ENCODE measurements around the gene VPS50.
"Not testable (repeated sequence)": the region's sequence is repeated elsewhere in the genome, so short reads cannot be mapped to it uniquely, and the experiment has no call there.

Gene VPS50

DNA sequence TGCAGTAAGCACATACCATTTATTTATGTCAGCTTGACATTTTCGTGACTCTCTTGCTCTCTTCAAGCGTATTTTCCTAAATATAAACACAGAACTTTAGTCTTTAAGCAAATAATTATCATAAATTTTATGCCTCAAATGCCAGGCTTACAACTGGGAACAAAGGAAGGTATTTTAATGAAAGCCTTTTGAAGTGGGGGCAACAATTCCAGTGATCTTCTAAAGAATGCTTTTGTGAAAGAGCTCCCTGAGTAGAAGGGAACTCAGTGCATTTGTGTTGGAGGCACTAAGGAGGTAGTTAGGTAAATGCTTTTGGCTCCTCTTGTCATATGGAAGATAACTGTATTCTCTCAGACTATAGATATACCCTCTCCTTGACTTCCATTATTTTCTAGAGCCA lies 104.9 kb downstream of the VPS50 start:
- no peak for DNase-seq (ENCODE audit: low spot score)

DNA sequence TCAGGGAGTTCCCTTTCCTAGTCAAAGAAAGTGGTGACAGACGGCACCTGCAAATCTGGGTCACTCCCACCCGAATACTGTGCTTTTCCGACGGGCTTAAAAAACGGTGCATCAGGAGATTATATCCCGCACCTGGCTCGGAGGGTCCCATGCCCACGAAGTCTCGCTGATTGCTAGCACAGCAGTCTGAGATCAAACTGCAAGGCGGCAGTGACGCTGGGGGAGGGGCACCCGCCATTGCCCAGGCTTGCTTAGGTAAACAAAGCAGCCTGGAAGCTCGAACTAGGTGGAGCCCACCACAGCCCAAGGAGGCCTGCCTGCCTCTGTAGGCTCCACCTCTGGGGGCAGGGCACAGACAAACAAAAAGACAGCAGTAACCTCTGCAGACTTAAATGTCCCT lies 110.0 kb downstream of the VPS50 start:
- DNase-seq (ENCODE audit: low spot score): not testable (repeated sequence)

DNA sequence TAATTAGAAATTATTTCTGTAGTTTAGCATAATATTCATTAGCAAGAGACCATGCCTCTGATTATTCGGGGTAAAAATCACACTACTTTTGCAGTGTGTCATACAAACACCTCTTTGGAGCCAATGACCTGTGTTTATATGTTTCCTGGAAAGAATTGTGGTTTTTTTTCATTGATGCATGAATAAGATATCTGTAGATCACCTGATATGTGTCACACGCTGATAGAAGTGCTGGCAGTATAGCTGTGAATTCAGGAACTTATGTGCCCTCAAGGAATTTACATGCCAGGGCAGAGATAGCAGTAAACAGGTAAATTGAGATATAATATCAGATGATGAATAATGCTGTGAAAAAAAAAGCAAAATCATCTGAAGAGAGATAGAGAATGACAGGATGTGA lies 118.2 kb downstream of the VPS50 start:
- DNase-seq (ENCODE audit: low spot score): no peak

DNA sequence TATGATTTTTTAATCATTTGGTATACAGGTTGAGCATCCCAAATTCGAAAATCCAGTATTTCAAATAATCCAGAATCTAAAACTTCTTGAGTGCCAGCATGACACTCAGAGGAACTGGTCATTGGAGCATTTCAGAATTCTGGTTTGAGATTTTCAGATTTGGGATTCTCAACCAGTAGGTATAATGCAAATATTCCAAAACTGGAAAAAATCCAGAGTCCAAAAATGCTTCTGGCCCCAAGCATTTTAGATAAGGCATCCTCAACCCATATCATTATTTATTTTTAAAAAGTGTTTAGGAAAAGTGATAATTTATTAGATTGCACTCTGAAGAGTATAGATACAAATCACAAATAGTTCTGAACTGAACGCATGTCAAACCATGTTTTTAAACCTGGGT lies 120.7 kb downstream of the VPS50 start:
- DNase-seq (ENCODE audit: low spot score): no peak

DNA sequence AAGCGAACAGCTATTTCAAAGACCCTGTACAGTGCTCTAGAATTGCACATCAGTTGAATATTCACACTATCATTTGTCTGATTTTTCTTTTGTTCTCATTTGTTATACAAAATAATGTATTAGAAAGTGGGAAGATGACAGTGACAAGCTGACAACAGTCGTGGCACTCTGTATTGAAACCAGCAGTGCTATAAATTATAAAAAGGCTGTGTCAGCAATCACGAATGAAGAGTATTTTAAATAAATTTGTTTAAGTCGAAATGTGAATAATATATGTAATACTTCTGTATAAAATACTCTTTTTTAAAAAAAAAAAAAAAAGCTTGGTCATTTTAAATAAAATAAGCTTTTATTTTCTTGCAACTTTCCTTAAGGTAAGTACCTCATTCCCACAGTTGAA lies 122.6 kb downstream of the VPS50 start:
- DNase-seq (ENCODE audit: low spot score): no peak

DNA sequence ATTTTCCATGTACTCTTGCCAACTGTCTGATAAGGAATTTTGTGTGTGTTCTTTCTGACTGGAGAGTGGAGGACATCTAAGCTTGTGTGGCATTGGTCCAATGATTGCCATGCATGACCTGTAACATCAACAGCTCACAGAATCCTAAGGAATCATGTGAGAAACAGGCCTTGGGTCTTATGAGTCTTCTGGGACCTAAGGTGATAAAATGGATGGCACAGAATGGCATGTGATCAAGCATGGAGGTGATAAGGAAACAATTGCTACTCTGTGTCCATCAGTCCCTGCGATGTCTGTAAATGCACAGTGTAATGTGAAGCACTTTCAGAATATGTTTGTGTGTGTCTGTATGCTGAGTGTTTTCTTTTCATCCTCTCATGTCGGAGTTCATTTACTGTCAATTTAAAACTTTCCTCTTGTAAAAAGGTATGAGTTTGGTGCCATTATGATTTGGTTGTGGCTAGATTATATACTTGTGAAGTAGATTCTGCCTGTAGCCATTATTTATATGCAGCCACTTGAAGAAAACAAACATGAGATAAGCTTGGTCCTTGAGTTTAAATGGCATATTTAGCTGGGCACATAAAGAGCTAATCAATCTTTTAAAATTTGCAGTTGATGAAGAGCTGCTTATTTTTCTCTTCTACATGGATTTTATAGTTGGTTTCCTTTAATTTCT lies 127.5 kb downstream of the VPS50 start:
- DNase-seq (ENCODE audit: low spot score): no peak

DNA sequence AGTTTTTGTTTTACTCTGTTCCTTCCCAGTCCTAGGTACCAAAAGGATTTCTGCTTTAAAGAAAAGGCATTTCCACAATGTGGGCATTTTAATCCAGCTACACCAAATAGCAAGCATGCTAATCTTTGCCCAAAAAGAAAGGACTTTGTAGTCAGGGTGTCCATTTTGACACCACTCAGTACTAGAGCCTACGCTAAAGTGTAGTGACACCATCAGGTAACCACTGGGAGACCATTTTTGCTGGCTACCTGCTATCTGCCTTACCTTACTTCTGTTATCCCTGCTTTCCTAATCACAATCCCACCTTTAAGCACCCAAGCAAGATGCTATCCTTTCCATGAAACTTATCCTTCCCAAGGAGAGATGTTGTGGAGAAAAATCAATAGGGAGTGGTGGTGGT lies 129.7 kb downstream of the VPS50 start:
- no peak for DNase-seq (ENCODE audit: low spot score)

DNA sequence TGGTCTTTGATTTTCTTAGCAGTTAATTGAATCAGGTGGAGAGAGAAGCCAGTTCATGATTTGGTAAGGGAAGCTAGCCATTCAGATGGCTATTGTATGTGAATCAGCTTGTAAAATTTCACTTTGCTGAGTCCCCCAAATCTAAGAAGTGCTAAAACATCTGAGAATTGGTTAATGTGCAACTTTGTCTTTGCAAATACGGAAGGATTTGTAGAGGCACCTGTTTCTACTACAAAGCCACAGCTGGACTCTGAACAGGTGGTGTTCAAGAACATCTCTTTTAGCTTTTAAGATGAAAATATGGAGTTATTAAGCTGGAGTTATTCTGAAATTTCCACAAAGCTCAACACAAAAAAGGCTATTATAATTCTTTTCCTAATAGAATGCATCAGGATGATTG lies 132.6 kb downstream of the VPS50 start:
- no peak for DNase-seq (ENCODE audit: low spot score)

DNA sequence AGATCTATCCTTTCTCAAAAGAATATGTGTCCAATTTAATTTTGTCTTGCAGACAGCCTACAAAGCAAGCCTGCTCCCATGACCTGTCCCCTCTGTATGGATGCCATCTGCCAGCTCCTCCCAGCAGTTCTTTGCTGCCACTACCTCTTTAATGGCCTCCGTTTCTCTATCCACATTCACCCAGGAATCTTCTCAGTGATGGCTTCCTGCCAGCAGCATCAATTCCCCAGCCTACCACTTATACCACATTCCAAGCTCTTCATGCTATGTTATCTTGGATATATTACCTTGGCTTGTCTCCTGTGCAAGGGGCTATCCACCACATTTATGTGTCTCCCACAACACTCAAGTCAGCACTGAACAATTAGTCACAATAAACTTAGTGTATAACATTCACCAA lies 133.2 kb downstream of the VPS50 start:
- DNase-seq (ENCODE audit: low spot score): no peak

DNA sequence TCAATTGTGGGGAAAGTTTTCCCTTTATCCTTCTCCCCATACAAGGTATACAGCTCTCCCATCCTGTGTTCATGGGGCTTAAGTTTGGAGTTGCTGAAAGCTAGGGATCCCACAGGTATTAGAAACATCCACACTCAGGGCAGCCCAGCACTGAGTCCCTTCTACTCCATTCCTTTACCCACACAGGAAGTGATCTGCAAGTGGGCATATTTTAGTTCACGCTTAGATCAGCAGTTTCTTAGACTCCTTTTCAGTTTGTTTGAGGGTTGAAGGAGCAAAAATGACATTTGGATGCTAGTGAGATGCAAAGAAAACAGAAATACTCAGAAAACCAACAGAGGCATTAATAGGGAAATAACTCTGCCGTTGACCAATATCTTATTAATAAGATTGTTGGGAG lies 134.7 kb downstream of the VPS50 start:
- no peak for DNase-seq (ENCODE audit: low spot score)

DNA sequence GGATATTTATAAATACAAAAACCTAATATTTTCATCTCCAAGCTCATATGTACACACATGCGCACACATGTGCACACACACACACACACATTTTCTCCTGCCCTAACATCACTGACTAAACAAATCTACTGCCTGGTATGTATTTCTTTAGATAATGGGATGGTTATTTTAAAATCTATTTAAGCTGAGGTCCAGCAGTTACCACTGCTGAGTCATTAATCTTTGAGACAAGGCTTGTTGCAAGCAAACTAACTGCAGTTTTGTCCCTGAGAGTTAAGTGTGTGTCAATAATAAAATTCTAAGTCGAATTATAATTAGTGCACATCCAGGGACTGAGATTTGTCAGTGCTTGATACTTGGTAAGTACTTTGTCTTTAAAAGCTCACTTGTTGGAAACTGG lies 135.1 kb downstream of the VPS50 start:
- DNase-seq (ENCODE audit: low spot score): no peak

DNA sequence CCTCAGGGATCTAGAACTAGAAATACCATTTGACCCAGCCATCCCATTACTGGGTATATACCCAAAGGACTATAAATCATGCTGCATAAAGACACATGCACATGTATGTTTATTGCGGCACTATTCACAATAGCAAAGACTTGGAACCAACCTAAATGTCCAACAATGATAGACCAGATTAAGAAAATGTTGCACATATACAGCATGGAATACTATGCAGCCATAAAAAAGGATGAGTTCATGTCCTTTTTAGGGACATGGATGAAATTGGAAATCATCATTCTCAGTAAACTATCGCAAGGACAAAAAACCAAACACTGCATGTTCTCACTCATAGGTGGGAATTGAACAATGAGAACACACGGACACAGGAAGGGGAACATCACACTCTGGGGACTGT lies 138.8 kb downstream of the VPS50 start:
- DNase-seq (ENCODE audit: low spot score): not testable (repeated sequence)

DNA sequence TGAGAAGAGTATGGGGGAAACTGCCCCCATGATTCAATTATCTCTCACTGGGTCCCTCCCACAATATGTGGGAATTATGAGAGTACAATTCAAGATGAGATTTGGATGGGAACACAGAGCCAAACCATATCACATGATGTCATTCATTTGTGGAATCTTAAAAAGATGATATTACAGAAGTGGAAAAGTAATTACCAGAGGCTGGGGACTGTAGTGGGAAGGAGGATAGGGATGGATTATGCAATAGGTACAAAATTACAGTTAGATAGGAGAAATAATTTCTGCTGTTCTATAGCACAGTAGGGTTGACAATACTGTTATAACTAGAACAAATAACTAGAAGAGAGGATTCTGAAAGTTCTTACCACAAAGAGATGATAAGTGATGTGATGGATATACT lies 141.4 kb downstream of the VPS50 start:
- no peak for DNase-seq (ENCODE audit: low spot score)

DNA sequence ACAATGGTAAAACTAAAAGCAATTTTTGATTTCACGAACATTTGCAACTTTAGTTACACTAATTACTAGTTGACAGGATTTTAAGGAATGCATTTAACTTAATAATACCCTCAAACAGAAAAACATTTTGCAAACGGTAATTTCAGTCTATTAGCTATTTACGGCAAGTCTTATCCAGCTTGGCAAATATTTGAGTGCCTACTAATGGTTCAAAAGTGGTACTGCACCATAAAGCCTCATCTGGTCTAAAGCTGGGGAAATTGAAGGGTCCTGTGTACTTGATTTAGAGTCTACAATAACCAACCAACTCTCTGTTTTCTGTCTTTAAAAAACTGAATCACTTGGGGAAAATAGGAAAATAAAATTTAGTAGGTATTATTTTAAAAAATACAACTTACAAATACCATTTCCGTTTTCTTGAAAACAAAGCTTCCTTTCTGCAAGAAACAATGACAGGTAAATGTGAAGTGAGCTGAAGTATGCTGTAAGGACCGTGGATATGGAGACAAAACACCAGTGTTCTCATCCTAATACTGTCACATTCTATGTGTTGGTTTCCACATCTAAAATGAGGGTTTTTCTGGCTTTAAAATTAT lies 142.3 kb downstream of the VPS50 start:
- DNase-seq (ENCODE audit: low spot score): peak; percentile 11

DNA sequence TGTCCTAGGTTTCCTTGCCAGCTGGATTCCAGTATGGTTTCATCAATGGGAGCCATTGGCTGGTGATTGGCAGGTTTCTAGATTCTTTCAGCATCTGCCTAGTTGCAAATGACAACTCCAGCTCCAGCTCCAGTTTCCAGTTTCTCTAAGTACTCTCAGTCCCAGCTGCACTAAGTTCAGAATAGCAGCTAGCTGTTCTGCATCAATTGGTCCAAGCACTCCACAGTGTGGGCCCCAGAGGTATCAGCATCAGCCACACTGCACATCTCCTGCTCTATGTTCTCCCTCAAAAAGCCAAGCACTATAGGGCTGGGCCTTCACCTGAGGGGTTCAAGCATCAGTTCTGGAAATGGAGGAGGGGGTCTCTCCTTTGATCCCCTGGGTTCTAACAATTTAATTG lies 143.4 kb downstream of the VPS50 start:
- DNase-seq (ENCODE audit: low spot score): no peak

DNA sequence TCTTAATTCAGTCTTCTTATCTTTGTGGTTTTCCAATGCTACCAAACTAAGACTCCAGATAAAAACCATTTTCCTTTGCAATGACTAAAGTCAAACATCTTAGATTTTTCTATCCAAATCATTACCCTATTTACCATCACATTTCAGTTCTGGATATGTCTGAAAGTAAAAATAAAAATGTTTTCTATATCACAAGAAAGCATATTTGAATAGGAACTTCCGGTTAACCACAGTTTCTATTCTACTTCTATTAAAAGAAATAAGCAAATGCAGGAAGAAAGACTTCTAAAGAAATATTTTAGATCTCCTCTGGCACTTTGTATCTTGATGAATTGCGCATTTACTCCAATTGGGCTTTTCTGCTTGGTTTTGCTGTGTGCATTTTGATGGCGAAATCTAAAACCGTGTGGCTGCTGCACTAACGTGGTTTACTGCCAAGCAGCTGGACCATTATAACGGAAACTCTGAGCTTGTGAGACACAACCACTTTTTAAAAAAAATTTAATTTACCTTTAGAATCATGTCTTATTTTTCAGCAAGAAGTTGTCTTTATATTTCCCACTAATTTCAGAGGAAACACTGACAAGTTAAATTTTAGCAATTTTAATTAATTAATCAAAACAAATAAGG lies 146.1 kb downstream of the VPS50 start:
- DNase-seq (ENCODE audit: low spot score): no peak

DNA sequence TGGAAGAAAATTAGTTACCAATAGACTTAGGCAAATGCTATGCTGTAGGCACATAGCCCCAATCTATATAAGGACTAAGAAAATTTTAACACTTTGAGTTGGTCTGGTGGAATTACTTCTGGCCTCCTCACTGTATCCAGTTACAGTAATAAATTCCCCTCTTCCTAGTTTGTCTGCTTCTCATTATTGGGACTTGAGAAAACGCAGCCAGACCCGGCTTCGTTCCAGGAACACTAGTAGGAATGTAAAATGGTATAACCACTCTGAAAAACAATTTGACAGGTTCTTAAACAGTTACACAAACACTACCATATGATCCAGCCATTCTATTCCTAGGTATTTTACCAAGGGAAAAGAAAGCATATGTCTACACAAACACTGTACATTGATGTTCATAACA lies 150.2 kb downstream of the VPS50 start:
- no peak for DNase-seq (ENCODE audit: low spot score)

DNA sequence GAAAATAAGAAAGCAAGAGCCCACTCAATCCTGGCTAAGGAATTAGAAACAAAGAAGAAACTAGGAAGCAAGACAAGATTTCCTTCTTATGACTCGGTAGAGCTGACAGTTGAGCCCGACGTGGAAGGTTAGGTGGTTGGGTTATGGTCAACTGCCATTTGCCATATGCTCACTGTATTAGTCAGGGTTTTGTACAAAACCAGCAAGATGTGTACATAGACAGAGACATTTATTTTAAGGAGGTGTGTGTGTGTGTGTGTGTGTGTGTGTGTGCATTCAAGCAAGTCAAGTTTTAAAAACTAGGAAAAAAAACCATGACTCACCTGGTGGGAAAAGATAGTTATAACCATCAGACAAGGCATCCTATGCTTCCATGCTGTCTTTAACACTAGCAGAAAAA lies 158.5 kb downstream of the VPS50 start:
- no peak for DNase-seq (ENCODE audit: low spot score)

DNA sequence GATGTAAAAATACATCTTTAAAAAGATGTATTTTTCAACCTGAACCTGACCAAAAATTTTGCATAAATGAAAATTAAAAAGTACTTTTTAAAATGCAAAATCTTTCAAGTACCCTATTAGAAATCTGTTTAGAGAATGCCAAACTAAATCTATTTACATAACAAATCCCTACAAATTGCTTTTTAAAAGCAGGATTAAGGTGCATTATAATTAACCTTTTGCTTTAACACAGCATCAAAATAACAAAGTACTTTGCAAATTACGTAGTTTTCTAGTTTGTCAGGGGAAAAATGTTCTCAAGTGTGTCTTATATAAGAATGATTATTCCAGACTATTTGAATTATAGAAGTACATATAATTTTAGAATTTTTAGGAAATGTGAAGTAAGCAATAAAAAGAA lies 160.8 kb downstream of the VPS50 start:
- no peak for DNase-seq (ENCODE audit: low spot score)

DNA sequence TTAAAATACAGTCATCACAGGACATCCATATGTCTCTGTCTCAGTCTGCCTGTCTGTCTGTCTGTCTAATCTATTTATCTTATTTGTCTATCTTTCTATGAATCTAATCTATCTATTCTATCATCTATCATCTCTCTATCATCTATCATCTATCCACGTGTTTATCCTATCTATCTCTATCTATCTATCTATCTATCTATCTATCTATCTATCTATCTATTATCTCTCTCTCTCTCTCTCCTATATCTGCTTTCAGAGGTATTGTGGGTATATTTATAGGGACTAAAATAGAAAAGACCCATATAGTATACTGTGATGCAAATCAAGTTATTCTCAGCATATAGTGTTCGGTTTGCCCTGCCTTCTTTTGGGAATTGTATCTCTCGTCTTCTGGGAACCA lies 167.5 kb downstream of the VPS50 start:
- no peak for DNase-seq (ENCODE audit: low spot score)

DNA sequence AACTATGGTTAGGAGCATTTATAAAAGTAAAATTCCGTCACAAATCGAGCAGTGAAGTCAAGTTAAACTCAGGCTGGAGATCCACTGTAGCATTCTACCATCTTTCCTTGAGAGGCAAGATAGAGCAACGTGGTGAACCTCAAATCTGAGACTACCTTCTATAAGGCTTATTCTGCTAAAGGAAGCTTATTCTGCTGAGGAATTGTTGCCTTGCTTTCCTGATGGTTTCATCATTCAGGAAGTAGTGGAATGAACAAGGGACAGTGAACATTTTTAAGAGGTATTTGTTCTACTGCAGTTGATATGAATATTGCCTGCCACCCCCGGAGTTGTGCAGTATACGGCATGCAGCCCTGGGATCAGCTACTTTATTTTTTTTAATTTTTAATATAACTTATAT lies 170.8 kb downstream of the VPS50 start:
- no peak for DNase-seq (ENCODE audit: low spot score)

DNA sequence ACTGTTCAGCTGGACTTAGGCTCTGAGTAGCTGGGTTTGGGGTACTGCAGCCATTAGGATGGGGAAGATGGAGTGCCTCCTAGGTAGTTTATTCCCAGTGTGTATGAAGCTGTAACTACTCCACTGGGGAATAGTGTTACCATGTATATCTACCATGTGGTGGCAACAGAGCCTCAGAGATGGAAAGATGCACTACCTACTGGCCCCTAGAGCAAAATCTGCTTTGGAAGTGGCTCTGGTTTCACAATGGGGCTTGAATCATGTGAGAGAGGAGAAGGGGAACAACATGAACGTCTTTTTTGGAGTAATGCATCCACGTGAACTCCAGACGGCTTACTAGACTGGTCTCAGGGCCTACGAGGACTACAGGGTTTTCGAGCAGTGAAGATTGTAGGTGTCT lies 175.1 kb downstream of the VPS50 start:
- DNase-seq (ENCODE audit: low spot score): no peak

DNA sequence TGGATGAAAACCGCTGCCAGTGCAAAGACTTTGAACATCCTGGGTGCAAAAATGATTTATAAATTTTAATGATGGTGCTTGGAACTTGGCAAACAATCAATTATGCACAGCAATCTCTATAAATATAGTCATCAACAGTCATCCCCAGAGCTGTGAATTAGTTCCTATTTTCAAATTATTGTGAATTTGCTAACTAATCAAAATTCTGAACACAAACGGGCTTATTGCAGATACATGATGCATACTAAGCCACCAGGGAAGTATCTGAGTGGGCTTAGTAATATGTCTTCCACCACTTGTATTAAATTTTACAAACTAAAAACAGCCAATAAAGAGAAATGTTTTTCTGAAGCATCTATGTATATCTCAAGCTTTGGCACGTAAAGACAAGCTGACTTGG lies 177.2 kb downstream of the VPS50 start:
- no peak for DNase-seq (ENCODE audit: low spot score)
